GM19372 (cell line): ENCODE results near the gene ABL2.
"Not testable (repeated sequence)": the region's sequence is repeated elsewhere in the genome, so short reads cannot be mapped to it uniquely, and the experiment has no call there.

Experiments used
- ATAC-seq: cut with Tn5 transposase; IDR thresholded peaks from one replicate; pipeline ENCODE4 v1.9.1; 2021; ENCODE audit warnings: mild to moderate bottlenecking, low read depth, moderate library complexity; ENCODE audit not compliant: unreplicated experiment

Gene ABL2

DNA sequence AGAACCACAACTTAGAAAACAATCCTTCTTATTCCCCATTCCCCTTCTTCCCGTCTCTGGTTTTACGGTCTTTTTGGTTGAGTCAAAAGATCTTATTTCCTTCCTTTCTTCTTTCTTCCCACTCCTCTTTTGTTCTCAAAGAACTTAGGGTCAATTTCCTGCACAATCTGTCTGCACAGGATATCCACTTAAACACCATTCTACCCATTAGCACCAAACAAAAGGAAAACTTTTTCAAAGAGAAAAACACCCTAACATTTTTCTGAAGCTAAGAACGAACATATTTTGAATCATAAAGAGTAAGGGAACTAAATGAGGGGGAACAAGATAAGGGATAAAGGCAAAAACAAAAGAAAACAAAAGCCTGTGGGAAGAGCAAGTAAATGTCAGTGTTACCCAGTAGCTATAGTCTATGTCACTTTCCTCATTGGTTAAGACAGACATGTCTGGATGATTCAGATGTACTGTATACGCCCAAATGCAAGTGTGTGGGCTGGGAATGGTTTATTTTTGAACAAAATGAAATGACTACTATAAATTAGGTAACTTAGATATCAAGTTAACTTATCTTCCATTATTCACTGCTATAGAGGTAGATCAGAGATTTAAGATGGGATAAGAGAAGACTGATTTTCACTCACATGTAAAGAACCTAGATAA is 87.8 kb downstream of the ABL2 start:
- no peak for ATAC-seq

DNA sequence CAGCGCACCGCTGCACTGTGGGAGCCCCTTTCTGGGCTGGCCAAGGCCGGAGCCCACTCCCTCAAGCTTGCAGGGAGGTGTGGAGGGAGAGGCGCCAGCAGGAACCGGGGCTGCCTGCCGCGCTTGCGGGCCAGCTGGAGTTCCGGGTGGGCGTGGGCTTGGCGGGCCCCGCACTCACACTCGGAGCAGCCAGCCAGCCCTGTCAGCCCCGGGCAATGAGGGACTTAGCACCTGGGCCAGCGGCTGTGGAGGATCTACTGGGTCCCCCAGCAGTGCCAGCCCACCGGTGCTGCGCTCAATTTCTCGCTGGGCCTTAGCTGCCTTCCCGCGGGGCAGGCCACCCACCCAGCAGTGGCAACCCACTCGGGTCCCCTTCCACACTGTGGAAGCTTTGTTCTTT is 90.7 kb downstream of the ABL2 start:
- not testable (repeated sequence) for ATAC-seq

DNA sequence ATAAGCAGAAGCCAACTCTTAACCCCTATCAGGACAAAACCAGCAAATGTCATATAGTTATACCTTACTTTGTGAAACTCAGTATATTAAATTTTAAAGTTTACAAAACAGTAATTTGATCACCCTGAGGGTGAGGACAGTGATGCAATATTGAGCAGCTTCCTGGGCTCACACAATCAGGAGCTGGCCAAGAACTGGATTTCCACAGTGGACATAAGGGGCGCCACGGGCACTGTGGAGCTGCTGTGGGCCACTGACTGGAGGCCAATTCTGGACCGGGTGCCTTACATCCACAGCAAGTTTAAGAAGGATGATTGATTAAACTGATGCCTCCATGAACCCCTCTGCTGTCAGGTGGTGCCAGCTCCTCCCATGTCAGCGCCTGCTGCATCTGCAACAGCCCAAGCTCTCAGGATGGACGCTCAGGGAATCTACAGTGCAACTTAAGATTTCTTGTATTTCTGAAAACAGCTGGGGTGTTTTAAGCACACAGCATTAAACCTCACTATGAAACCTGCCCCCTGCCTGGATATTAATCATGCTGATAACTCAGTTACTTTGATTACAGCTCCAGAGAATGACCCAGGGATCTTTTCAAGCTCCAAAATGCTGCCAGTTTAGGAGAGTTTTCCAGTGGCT is 91.7 kb downstream of the ABL2 start:
- no peak for ATAC-seq

DNA sequence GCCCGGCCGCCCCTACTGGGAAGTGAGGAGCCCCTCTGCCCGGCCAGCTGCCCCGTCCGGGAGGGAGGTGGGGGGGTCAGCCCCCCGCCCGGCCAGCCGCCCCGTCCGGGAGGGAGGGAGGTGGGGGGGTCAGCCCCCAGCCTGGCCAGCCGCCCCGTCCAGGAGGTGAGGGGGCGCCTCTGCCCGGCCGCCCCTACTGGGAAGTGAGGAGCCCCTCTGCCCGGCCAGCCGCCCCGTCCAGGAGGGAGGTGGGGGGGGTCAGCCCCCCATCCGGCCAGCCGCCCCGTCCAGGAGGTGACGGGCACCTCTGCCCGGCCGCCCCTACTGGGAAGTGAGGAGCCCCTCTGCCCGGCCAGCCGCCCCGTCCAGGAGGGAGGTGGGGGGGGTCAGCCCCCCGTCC is 93.8 kb downstream of the ABL2 start:
- not testable (repeated sequence) for ATAC-seq

DNA sequence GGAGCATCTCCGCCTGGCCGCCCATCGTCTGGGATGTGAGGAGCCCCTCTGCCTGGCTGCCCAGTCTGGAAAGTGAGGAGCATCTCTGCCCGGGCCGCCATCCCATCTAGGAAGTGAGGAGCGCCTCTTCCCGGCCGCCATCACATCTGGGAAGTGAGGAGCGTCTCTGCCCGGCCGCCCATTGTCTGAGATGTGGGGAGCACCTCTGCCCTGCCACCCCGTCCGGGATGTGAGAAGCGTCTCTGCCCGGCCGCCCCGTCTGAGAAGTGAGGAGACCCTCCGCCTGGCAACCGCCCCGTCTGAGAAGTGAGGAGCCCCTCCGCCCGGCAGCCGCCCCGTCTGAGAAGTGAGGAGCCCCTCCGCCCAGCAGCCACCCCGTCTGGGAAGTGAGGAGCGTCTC is 94.3 kb downstream of the ABL2 start:
- not testable (repeated sequence) for ATAC-seq

DNA sequence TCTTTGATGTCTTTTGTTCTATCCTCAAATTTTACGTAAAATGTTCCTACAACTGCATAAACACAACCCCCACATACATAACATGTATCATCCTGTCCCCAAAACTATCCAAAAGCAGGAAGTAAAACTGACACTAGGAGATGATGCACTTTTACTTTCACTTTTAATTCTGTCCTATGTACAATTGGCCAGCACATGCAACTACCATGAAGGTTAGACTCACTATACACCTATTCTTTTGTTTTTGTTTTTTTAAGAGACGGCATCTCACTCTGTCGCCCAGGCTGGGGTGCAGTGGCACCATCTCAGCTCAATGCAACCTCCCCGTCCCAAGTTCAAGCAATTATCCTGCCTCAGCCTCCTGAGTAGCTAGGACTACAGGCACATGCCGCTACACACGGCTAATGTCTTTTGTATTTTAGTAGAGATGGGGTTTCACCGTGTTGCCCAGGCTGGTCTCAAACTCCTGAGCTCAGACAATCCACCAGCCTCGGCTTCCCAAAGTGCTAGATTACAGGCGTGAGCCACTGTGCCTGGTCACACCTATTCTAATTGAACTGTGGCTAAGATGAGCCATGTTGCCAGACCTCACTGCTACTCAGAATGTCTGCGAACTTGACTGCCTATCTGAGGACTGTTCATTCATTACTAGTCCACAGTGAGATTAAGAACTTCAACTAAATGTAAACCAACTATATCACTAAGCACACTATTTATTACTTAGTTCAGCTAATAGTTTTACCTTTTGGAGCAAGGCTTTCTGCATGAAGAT is 99.6 kb downstream of the ABL2 start:
- peak; percentile 98 for ATAC-seq

DNA sequence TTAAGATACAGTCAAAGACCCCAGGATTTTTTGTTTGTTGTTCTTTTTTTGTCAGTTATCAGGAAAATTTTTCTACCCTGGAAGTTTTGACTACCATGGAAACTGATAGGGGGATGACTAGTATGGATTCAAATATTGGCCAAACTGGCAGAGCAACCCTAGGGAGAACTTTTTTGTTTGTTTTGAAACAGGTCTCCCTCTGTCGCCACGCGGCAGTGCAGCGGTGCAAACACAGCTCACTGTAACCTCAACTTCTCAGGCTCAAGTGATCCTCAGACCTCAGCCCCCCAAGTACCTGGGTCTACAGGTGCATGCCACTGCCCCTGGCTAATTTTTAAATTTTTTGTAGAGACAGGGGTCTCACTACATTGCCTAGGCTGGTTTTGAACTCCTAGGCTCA is 101.0 kb downstream of the ABL2 start:
- ATAC-seq = no peak

DNA sequence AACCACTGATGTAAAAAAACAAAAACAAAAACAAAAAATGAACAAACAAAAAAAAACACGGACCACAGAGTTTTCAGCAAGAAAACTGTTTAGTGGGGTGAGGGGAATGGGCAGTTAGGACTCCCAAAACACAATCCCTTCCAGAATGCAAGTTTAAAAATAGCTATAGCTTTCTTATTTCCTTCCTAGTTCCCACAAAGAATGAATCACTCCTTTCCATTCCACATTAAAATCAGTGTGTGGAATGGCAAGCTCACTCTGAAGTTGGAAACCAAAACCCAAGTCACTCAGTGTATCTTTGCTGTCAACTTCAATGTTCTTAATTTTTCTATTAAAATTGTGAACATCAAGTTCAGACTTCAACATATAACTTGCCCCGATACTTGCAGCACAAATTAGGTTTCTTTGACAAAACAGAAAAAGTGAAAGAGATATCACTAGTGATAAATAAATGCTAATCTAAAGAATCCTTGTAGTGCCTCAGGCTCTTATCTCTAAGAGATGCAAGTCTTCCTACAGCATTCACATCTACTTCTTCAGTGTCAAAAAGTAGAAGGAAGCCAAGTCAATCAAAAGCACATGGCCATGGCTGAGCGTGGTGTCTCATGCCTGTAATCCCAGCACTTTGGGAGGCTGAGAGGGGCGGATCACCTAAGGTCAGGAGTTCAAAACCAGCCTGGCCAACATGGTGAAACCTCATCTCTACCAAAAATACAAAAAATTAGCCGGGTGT is 102.1 kb downstream of the ABL2 start:
- ATAC-seq = no peak

DNA sequence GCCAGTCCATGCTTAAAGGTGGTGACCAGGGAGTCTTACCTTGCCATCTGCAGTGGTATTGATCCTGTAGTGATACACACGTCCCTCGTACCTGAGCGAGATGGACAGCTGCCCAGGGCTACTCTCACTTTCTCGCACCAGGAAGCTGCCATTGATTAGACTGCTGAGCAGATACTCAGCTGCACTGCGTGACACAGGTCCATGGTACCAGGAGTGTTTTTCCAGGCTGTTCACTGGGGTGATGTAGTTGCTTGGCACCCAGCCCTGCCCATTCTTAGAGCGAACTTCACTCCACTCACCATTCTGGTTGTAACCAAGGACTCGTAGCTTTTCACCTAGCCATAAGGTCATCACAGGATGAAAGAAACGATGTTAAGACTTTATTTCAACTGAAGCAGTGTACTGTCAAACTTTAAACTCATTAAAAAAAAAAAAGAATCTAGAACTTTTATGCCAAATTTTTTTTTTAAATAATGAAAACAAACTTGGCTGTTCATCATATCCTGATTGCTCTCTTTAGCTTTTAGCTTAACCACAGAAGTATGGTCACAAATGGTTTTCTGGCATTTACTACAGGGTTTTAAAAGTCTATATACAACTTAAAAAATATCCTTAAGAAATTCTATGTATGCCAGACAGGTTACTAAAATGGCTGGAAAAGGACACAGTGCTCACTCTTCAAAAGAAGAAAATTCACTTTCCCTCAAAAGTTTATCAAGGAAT is 103.0 kb downstream of the ABL2 start:
- no peak for ATAC-seq

DNA sequence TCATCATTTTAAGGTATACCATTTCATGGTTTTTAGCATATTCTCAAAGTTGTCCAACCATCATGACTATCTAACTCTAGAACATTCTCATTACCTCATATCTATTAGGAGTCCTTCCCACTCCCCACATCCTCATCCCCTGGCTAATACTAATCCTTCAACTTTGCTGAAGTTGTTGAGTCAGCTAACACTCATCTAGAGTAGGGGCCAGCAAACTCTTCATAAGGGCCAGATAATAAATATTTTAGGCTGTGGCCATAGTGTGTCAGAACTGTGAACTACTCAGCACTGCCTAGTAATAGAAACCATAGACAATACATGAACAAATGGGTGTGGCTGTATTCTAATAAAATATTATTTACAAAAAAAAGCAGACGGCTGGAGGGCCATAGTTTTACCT is 104.6 kb downstream of the ABL2 start:
- ATAC-seq = no peak

DNA sequence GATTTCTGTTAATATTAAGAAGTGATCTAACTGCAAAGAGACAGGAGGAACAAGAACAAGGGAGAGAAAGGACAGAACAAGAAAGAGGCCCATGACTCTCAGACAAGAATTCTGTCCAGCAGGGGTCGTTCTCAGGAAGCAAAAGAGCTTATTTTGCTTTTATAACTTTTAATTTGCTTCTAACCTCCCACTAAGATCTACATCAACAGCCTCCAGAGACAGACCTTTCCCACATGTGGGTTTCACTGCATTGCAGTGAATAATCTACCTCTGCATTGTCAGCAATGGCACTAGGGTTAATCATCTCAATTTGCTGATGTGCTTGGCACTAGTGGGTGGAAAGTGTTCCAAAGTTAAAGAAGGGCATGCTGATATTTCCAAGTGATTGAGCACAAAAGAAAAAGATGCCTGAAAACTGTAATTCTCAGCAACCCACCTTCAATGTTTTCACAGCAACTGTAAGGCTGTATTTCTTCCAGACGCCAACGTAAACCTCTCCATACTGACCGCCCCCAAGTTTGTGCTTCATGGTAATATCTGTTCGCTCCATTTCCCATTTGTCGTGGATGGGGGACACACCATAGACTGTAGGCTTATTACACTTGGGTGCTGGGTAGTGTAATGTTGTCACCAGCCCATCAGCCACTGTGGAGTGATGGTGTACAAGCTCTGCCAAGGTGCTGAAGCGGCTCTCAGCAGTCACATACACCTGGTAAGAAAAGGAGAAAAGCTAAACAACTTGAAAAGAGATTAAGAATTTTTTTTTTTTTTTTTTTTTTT is 108.1 kb downstream of the ABL2 start:
- no peak for ATAC-seq

DNA sequence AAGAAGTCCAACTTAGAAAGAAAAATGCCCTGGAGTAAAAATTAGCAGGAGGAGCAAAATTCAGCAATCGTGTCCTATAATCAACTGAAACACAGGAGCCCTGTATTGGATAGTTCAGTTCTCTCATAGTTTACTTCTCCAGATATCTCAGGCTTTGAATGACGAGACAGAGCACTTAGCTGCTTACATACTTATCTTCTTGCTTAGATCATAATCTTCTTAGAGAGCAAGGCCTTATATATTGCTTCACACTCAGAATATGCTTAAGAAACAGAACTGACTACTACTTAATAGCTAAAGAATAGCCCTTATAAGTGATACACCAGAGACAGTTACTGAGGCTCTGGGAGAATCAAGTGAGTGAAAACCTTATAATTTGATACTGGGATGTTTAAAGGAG is 108.7 kb downstream of the ABL2 start:
- ATAC-seq = no peak

DNA sequence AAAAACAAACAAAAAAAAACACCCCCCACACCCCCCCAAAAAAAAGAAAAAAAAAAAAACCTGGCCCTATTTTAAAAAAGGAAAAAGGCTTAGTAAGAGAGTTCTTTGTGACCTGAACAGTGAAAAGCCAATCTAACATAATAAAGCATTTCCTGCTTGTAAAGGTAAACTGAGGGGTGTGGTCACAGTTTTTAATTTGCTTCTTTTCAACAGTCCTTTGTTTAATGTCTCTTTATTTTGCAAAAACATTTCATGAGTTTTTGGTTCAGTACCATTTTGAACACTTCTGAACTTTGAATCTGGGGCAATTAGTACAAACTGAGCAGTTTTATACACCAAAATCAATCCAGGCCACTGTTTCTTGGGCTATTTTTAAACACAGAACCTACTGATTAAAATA is 110.0 kb downstream of the ABL2 start:
- ATAC-seq = no peak

DNA sequence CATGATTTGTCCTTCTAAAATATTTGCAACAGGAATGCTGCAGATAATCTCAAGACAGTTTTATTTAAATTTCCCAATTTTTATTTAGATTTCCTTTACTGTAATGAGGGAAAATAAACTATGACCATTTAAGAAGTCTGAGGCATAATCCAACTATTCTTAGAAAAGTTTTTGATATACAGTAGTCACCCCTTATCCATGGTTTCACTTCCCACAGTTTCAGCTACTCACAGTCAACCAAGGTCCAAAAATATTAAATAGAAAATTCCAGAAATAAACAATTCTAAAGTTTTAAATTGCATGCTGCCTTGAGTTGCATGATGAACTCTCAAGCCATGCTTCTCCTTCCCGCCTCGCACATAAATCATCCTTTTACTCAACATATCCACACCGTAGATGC is 114.3 kb downstream of the ABL2 start:
- no peak for ATAC-seq

DNA sequence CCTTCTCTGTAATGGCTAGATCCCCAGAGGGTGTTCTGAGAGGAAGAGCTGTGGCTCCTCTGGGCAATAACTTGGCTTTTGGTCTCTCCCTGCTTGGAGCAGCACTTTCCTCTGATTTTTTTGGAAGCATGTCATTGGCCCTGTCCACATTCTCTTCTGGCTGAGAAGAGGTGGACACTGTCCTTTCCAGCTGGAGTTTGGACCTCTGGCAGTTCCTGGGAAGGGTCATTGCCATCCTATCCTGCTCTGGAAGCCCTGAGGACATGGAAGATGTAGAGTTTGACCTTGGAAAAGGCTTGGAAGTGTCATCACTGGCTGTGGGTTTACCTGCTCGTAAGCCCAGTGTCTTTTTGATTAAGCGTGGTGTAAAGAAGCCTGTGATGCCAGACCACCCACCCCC is 120.8 kb downstream of the ABL2 start:
- ATAC-seq = no peak

DNA sequence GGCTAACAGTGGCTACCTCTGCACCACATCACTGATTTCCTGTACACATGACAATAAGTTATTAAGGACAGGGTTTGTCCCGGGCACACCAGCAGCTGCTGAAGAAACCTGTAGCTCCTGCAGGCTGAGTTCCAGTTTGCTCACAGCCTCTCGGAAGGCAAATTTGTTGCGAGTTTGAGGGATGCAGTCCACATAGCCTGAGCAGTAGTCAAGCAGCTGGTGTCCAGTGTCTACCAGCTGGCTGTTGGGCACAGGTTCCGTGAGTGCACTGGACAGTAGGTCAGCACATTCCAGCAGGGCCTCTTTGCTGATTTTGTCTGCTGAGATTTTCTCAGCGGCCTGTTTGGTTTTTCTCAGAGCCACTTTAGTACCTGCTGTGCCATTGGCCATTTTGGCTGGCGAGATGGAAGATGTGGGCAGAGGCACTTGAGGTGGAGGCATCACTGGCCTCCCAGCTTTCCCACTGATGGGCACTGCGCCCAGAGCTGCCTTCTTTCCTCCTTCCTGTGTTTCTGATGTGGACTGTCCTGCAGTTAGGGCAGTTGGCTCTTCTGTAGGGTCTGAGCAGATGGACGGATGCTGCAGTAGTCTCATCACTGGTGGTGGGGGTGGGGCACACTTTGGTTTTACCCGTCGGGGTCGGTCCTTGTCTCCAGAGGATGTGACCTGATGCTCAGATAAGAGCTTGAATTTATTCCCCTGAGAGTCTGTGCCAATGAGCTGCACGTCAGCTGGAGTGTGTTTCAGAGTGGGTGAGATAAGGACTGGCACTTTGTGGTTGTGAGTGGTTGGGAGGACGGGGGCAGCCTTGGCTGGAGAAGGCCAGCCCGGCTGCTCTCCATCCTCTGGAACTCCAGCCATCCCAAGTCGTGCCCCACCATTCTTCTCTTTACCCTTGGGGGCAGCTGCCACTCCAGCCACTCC is 121.5 kb downstream of the ABL2 start:
- no peak for ATAC-seq

DNA sequence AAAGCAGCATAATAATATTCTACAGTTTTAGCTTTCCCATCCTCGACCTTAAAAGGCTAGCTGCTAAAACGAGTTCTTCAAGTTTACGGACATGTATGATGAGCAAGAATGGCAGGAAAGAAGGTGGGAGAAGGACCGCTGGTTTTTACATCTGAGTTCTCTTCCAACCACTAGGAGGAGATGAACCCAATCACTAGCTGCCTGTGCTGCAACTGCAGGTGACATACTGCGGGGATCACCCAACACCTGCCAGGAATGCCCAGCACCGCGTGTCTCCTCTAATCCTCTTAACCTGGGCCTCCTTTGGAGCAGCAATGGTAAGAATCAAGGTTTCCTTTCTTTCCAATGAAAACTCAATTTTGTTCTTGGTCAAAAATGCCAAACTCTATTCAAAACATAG is 124.1 kb downstream of the ABL2 start:
- ATAC-seq = no peak

DNA sequence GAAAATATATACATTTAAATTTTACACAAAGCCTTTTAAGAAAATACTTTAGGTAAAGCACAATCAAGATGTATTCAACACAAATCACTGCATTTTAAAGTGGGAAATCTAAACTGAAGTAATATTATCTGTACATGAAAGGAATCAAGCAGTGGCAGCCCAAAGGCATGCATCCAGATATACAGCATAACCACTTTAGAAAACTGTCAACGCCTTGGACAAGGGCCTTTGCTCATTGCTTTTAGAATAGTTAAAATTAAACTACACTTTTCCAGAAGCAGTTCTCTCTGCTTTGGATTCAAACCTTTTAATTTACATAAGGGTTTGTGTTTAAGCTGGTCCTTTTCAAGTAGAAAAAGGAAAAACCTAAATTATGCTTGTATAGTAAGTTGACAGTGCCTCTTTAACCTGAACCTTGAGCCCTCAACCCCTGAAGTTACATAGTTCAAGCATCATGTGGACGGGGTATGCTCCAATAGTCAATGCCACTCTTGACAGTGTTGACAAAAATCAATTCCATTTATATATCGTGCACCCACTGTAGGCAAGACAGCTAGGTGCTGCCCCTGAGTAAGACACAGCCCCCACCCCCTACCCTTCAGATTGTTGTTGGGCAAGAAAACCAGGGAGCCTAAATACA is 124.7 kb downstream of the ABL2 start:
- ATAC-seq = no peak
